NCI-H82 (cell line): ENCODE results near the gene BTBD17.
"Not testable (repeated sequence)": the region's sequence is repeated elsewhere in the genome, so short reads cannot be mapped to it uniquely, and the experiment has no call there.

ENCODE experiments used
- DNase-seq: peaks from one replicate; lab custom pipeline; 2025; lab: John Stamatoyannopoulos, UW

Gene BTBD17, protein sequence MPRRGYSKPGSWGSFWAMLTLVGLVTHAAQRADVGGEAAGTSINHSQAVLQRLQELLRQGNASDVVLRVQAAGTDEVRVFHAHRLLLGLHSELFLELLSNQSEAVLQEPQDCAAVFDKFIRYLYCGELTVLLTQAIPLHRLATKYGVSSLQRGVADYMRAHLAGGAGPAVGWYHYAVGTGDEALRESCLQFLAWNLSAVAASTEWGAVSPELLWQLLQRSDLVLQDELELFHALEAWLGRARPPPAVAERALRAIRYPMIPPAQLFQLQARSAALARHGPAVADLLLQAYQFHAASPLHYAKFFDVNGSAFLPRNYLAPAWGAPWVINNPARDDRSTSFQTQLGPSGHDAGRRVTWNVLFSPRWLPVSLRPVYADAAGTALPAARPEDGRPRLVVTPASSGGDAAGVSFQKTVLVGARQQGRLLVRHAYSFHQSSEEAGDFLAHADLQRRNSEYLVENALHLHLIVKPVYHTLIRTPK

DNA sequence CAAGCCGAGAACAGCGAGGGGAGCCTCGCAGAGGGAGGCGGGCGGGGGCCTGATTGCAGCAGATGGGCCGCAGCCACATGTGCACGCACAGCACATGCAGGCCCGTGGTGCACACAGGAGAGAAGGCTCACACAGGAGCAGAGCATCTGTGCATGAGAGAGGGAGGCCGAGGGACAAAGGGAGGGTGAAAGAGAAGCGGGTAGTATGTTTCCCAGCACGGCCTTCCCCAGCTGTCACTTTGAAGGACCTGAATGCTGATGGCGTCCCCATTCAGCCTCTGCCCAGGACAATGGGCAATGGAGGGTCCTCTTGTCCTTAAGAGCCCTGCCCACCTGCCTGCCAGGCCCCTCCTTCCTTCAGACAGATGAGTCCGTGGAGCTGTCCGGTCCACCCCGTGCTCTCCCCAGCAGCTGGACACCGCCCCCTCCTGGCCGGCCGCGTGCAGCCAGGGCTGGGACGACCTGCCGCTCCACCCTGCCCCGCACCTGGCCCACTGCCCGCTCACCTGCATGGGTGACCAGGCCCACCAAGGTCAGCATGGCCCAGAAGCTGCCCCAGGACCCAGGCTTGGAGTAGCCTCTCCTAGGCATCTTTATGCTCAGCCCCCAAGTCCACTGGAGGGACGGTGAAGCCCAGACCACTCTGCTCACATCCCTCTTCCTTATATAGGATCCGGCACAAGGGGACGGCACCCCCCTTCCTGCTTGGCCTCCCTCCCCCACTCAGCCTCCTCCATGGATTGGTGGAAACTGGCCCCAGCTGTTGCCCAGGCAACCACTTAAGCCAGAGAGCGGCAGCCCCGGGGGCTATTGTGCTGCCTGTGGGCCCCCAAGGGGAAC is at the start of gene BTBD17:
Gene BTBD17, minus strand, starts transcription at position 639 of the 839 bp plus-strand sequence. Its CDS starts 49 bp downstream, at position 590.
- peak; percentile 92 for DNase-seq

GRCh38 chr17:74410001-74410443 is 48.4 kb upstream of the BTBD17 start:
- DNase-seq: no peak

DNA sequence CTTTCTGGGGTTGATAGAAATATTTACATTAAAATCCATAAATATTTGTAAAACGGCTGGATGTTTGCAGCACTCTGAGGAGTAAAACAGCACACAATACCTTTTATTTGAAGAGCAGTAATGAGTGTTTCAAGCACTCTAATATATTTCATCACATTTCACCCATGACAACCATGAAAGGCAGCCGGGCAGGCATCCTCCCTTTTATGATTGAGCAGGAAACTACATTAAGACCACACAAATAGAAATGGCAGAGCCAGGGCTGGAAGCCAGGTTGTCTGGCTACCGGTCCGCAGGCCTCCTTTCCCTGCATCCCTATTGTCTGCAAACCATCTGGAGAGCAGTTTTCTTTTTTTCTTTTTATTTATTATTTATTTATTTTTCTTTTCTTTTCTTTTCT is 47.1 kb upstream of the BTBD17 start:
- DNase-seq: no peak

- no peak for DNase-seq
Observed at GRCh38 chr17:74408262-74408661, 46.6 kb upstream of the BTBD17 start.

- no peak for DNase-seq
Observed at GRCh38 chr17:74407384-74407783, 45.7 kb upstream of the BTBD17 start.

DNA sequence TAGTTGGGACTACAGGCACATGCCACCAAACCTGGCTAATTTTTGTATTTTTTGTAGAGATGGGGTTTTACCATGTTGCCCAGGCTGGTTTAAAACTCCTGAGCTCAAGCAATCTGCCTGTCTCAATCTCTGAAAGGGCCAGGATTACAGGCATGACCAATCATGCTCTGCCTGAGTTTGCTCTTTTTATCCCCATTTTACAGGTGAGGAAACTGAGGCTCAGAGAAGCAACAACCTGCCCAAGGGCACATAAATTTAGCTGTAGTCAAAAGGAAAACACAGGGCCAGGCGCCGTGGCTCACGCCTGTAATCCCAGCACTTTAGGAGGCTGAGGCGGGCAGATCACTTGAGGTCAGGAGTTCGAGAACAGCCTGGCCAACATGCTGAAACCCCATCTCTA is 43.6 kb upstream of the BTBD17 start:
- DNase-seq: not testable (repeated sequence)

GRCh38 chr17:74404789-74405188 is 43.1 kb upstream of the BTBD17 start:
- DNase-seq: no peak

- DNase-seq: no peak
Observed at GRCh38 chr17:74404218-74404617, 42.5 kb upstream of the BTBD17 start.

DNA sequence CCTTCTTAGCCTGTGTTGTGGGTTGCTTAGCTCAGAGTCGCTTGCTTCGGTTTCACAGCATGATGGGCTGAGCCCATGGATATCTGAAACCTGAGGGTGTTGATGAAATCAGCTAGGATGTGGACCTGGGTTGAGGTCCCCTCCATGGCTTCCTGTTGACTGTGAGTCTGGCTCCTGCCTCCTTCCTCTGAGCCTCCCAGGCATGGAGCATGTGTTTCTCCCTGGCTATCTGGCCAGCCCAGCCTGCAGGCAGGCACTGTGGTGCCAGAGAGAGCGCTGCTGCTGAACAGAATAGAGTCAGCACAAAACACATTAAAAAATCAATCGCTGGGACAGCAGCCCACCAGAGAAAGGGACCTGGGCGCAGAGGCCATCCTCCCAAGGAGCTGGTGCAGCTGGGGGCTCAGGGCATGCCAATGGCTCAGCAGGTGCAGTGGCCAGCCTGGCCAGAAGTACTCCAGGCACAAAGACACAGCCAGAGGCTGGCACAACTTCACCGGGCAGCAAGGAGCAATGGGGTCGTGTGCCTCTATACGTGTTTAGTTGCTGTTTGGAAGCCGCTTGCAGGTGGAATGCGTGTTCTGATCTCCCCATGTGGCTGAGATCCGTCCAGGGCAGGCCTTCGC is 42.0 kb upstream of the BTBD17 start:
- no peak for DNase-seq

GRCh38 chr17:74402048-74402447 is 40.4 kb upstream of the BTBD17 start:
- no peak for DNase-seq

- DNase-seq: no peak
Observed at GRCh38 chr17:74396567-74396966, 34.9 kb upstream of the BTBD17 start.

- DNase-seq: no peak
Observed at GRCh38 chr17:74394977-74395376, 33.3 kb upstream of the BTBD17 start.

- DNase-seq: no peak
Observed at GRCh38 chr17:74394275-74394950, 32.7 kb upstream of the BTBD17 start.

DNA sequence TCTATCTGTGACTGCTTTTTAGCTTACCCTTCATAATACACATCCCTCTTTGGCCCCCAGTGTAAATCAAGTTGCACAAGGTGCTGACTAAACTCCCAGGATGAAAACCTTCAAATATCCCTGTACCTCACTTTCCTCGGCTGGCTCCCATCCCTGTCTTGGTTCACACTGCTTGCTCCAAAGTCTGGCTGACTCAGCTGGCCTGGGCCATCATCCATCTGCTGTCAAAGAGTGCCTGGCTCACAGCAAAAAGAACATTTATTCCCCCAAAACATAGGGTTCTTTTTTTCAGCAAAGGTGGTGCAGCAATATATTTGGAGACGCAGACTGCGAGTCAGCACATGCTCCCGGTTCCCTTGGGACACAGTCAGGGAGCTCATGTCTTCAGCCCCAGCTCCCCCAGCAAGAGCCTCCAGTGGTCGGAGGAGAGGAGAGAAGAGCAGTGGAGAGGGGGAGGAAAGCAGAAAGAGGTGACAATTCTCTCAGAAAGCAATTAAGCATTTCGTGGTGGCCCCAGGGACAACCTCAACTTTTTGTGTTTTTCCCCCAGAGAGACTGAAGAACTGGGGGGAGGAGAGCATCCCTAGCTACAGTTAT is 31.8 kb upstream of the BTBD17 start:
- no peak for DNase-seq

DNA sequence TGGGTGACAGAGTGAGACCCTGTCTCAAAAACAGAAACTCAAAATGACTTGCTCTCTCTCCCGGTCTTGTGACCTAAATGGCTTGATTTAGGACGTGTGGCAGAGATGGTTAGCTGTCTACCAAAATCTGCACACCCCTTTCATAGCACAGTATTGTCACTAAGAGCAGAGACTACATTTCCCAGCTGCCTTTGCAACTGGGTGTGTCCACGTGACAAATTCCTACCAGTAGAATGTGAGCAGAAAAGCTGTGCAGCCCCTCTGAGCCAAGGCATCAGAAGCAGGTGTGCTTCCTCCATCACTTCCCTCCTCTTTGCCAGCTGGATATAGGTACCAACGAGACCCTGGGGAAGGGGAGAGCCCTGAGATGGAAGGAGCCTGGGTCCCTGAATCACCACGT is 31.2 kb upstream of the BTBD17 start:
- DNase-seq: peak; percentile 45

- no peak for DNase-seq
Observed at GRCh38 chr17:74391771-74392170, 30.1 kb upstream of the BTBD17 start.

DNA sequence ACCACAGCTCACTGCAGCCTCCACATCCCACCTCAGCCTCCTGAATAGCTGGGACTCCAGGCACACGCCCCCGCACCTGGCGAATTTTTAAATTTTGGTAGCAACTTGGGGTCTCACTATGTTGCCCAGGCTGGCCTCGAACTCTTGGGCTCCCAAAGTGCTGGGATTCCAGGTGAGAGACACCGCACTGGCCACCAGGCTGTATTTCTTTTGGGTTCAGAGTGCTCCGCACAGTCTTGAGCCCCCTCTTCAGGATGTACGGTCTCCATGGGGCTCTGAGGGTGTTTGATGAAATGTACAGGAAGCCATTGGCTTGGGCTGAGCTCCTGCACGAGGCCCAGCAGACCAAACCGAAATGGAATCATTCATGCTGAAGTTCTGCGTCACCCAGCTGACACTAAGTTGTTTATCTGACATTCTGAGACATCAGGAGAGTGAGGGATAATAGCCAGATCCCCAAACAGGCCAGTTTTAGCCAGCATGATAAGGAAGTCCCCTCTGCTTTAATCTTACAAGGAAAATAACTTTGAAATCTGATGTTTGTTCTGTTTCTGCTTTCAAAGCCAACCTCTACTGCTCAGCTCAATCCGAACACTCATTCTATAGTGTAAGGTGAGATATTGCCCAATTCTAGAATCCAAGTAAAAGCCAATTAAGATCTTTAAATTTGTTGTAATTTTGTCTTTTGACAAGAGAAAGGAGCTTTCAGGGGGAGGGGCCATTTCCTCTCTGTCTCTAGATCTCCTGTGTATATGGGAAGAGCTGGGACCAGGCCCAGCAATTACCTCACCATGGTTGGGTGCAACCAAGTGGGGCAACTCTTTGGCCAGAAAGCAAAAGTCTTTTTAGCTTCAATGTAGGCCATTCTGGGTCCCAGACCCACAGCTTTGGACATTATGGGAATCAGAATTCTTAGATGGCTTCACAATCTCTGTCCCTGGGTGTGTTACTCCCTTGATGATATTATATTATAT is 29.3 kb upstream of the BTBD17 start:
- DNase-seq: no peak

GRCh38 chr17:74389937-74390679 is 28.4 kb upstream of the BTBD17 start:
- no peak for DNase-seq

- DNase-seq: no peak
Observed at GRCh38 chr17:74389084-74389753, 27.6 kb upstream of the BTBD17 start.
